ENCODE data around the gene GPR68.
"Not testable (repeated sequence)": the region's sequence is repeated elsewhere in the genome, so short reads cannot be mapped to it uniquely, and the experiment has no call there.

Gene GPR68

DNA sequence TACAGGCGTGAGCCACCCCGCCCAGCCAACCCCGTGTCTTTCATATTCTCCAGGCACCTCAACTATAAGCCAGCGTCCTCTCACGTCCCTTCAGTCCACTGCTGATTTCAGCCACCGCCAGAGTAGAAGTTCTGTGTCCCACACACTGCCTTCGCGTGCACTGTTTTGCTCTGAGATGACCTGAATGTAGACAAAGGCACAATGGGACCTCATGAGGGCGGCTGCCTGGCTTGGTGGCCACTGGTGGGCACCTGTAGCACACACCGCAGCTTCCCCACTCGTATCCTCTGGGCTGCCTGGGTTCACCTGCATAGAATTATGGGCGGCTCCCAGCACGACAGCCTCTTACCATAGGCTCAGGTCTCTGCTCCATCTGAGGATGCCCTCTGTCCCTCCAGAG lies 57.2 kb downstream of the GPR68 start:
- DNase-seq: no peak

DNA sequence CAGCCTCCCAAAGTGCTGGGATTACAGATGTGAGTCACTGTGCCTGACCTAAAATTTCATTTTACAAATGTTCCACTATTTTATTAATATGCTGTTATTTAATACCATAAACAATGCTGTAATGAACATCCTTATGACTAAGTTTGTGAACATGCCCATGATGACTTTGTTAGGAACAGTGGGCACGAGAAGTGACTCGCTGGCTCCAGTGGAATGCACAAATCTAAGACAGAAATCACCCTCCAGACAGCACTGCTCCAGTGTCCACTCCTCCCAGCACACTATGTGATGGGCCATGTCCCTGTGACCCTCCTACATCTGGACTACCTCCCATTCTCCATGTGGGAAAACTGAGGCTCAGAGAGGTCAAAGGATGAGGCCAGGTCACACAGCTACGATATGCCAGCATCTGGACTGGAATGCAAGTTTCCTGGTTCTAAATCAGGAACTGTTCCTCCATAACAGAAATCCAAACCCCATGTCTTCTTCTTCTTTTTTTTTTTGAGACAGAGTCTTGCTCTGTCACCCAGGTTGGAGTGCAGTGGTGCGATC lies 57.9 kb downstream of the GPR68 start:
- no peak for DNase-seq

DNA sequence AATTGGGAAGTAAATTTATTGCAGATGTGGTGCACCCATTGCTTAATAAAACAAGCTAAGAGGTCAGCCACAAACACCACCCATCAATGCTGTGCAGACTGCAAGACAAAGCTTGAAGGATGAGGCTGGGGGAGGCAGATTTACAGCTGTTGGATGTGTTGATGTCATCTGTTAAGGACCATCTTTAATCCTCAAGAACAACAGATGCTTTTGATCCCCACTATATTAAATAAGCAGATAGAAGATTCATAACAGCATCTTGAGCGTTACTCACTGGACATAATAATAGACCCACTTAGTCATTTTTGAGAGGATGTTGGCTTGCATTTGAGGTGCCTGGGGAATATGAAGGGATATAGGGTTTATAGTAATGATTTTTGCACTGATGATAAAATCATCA lies 58.8 kb downstream of the GPR68 start:
- no peak for DNase-seq

DNA sequence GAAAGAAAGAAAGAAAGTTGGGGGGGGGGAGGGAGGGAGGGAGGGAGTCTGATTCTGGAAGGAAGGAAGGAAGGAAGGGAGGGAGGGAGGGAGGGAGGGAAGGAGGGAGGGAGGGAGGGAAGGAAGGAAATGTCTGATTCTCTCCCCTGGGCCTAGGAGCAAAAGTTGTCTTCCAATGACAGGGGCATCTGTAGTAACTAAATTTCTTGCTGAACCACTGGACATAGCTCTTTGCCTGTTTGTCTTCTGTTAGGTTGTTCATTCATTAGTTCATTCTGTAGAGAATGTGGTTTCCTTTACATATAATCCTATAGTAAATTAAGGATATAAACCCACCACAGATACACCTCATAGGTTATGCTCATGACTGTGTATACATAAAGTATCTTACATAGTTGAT lies 59.9 kb downstream of the GPR68 start:
- no peak for DNase-seq

DNA sequence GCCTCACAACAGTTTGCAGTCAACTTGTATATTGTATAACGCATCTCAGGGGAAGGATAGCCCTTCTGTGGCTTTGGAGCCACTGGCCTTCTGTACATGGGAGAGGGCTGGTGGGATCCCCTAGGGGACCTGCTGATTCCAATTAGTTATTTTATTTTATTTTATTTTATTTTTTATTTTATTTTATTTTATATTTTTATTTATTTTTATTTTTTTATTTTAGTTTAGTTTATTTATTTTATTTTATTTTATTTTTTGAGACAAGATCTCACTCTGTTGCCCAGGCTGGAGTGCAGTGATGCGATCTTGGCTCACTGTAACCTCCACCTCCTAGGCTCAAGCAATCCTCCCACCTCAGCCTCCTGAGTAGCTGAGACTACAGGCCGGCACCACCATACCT lies 61.8 kb downstream of the GPR68 start:
- DNase-seq: not testable (repeated sequence)
